Stomach smooth muscle (tissue), 2 donors: ENCODE results near the gene TULP4.

Experiments used
- H3K27ac ChIP-seq: one replicate; pipeline ENCODE4 v1.7.0; 2013; ENCODE audit warnings: mild to moderate bottlenecking, low read length, inconsistent platforms
- H3K27me3 ChIP-seq, 2 donors: one replicate each; pipeline ENCODE4 v1.7.0; 2013; ENCODE audit warnings: low read length in 2 of 2; ENCODE audit not compliant: insufficient read depth in 2 of 2, control insufficient read depth in 1 of 2
- H3K36me3 ChIP-seq, 2 donors: one replicate each; pipeline ENCODE4 v1.7.0; 2013; ENCODE audit warnings: low read length in 2 of 2; ENCODE audit not compliant: control insufficient read depth in 2 of 2, insufficient read depth in 2 of 2
- H3K4me1 ChIP-seq: one replicate; pipeline ENCODE4 v1.7.0; 2013; ENCODE audit warnings: low read length; ENCODE audit not compliant: control insufficient read depth, insufficient read depth
- H3K4me3 ChIP-seq, 2 donors: one replicate each; pipeline ENCODE4 v1.7.0; 2013; ENCODE audit warnings: low read length in 2 of 2
- H3K9ac ChIP-seq, 2 donors: one replicate each; pipeline ENCODE4 v1.7.0; 2013; ENCODE audit warnings: low read length in 2 of 2, mild to moderate bottlenecking in 1 of 2
- H3K9me3 ChIP-seq, 2 donors: one replicate each; pipeline ENCODE4 v1.7.0; 2013; ENCODE audit warnings: low read length in 2 of 2; ENCODE audit not compliant: control insufficient read depth in 2 of 2
- donor health status: healthy.
- donor health status: Pancreatic carcinoma.

Gene TULP4

DNA sequence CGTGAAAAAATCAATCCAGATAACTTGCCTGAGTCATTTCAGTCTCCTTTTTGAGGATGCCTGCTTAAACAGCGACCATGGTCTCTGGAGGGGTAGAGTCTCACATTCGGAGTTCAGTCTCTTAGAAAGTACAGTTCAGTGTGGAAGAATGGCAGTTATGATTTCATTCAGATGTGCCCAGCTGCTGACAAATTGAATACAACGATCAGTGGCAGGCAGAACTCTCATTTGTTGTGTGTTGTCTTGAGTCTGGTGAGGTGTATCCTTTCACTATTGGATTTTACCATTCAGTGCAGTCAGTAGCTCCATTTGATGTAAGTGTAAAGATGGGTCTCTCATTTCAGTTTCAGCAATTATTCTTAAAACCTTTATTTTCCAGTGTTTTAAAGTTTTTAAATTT, 639 bp upstream of the TULP4 start:
- Histone ChIP-seq H3K9ac (no peak overlapping the region), H3K9me3 (peaks cover 0 to 2% of the 10 kb centered on the region in 2 donors), H3K27ac (no peak overlapping the region), H3K4me3 (no peak overlapping the region), H3K27me3 (no peaks in the 10 kb centered on the region), H3K36me3 (peaks cover 0 to 3% of the 10 kb centered on the region in 2 donors), H3K4me1 (no peaks in the 10 kb centered on the region)

GRCh38 chr6:158312672-158313397, 570 bp downstream of the TULP4 start:
- Histone ChIP-seq H3K4me3 (no peak overlapping the region), H3K9me3 (peaks cover 0 to 6% of the 10 kb centered on the region in 2 donors), H3K9ac (no peak overlapping the region), H3K36me3 (peaks cover 0 to 3% of the 10 kb centered on the region in 2 donors), H3K4me1 (no peaks in the 10 kb centered on the region), H3K27ac (no peak overlapping the region), H3K27me3 (no peaks in the 10 kb centered on the region)

DNA sequence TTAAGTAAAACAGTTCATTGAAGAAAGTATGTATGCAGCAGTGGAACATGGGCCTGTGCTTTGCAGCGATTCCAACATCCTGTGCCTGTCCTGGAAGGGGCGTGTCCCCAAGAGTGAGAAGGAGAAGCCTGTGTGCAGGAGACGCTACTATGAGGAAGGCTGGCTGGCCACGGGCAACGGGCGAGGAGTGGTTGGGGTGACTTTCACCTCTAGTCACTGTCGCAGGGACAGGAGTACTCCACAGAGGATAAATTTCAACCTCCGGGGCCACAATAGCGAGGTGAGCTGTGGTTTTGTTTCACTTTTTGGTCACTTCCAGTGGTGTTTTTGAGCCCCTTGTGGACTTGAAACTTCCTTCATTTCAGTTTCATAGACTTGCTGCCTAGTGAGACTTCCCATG, 1.7 kb downstream of the TULP4 start:
- no peak overlapping the region for H3K27ac ChIP-seq
- no peaks in the 10 kb centered on the region for H3K27me3 ChIP-seq
- peaks cover 0 to 3% of the 10 kb centered on the region in 2 donors for H3K36me3 ChIP-seq
- no peaks in the 10 kb centered on the region for H3K4me1 ChIP-seq
- H3K4me3 ChIP-seq, result no peak overlapping the region
- peaks cover 0 to 6% of the 10 kb centered on the region in 2 donors for H3K9me3 ChIP-seq
- no peak overlapping the region for H3K9ac ChIP-seq

GRCh38 chr6:158314737-158315136, 2.5 kb downstream of the TULP4 start:
- H3K9me3 ChIP-seq, result peaks cover 0 to 6% of the 10 kb centered on the region in 2 donors
- H3K36me3 ChIP-seq, result peaks cover 0 to 3% of the 10 kb centered on the region in 2 donors
- H3K27me3 ChIP-seq, result no peaks in the 10 kb centered on the region
- no peak overlapping the region for H3K9ac ChIP-seq
- H3K27ac ChIP-seq, result no peak overlapping the region
- H3K4me3 ChIP-seq, result no peak overlapping the region
- H3K4me1 ChIP-seq, result no peaks in the 10 kb centered on the region

GRCh38 chr6:158316022-158316421, 3.8 kb downstream of the TULP4 start:
- peaks cover 0 to 6% of the 10 kb centered on the region in 2 donors for H3K9me3 ChIP-seq
- H3K36me3 ChIP-seq, result peaks cover 0 to 3% of the 10 kb centered on the region in 2 donors
- H3K27me3 ChIP-seq, result no peaks in the 10 kb centered on the region
- H3K4me3 ChIP-seq, result no peak overlapping the region
- H3K27ac ChIP-seq, result no peak overlapping the region
- no peak overlapping the region for H3K9ac ChIP-seq
- H3K4me1 ChIP-seq, result no peaks in the 10 kb centered on the region

DNA sequence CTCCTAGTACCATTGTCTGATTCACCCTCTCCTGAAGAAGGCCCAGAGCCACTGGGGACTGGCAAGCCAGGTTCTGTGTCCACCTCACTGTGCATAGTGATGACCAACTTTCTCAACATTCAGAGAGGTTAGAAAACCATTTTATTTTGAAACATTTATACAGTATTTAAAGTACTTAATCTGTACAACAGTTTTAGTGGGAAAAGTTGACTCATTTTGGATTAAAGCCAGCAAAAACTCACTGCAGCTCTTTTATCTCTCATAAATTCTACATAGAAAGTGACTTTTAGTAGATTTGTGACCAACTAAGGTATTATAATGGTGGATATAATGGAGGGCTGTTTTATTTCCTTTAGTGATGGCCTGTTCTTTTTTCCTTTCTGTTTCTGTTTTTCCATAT, 9.7 kb downstream of the TULP4 start:
- H3K36me3 ChIP-seq, result no peaks in the 10 kb centered on the region
- no peak overlapping the region for H3K27ac ChIP-seq
- peaks cover 0 to under 1% of the 10 kb centered on the region in 2 donors for H3K9me3 ChIP-seq
- H3K27me3 ChIP-seq, result no peaks in the 10 kb centered on the region
- H3K4me1 ChIP-seq, result no peaks in the 10 kb centered on the region
- H3K9ac ChIP-seq, result no peak overlapping the region
- no peak overlapping the region for H3K4me3 ChIP-seq

DNA sequence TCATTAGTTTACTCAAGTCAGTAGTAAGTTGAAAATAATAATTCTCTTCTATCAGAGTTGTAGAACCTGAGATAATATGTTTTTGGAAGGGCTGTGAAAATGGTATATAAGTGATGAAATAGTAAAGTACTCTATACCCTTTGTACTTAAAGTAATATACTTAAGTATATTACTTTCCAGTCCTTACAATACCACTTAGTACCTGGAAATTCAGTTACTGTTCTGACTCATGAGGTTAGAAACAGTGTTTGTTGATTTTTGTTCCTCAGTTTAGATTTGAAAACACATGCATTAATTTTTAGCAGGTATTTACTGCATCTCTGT, 10.1 kb downstream of the TULP4 start:
- H3K27ac ChIP-seq, result no peak overlapping the region
- H3K9ac ChIP-seq, result no peak overlapping the region
- no peaks in the 10 kb centered on the region for H3K36me3 ChIP-seq
- no peaks in the 10 kb centered on the region for H3K27me3 ChIP-seq
- H3K4me1 ChIP-seq, result no peaks in the 10 kb centered on the region
- no peaks in the 10 kb centered on the region for H3K9me3 ChIP-seq
- H3K4me3 ChIP-seq, result no peak overlapping the region

DNA sequence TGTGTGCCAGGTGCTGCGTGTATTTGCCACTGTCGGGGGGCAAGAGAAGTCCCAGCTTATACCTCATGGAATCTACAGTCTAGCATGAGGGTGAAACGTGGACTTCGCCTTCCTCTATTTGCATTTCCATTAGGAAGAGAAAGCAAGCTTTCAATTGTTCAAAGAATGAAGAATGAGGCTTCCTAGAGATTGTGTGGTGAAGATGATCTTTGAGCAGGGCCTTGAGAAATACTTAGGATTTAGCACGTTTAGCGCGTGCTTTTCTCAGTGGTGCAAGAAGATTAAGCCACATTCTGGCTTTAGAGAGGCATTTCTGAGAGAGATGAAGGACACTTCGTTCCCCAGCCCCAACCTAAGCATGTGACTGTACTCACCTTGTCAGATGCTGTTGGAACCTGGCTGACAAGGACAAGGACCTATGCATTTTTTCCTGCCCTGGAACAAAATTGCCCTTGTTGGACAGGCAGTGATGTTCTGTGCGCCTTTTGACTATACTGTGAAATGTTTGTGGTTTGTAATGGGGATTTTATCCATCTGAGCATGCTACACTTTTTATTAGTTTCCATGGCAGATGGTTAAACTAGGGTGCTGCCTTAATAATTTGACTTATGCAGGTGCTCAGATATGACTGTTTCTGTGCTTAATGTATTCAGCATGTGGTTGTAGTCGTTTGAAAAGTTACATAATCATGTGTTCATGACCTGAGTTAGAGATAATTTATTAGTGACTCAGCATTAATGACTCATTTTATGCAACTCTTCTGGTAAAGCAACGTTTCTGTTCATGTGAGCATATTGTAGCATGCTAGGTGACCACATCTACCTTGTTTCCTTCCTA, 10.7 kb downstream of the TULP4 start:
- H3K4me1 ChIP-seq, result no peaks in the 10 kb centered on the region
- H3K27me3 ChIP-seq, result no peaks in the 10 kb centered on the region
- no peak overlapping the region for H3K9ac ChIP-seq
- no peaks in the 10 kb centered on the region for H3K9me3 ChIP-seq
- H3K4me3 ChIP-seq, result no peak overlapping the region
- H3K27ac ChIP-seq, result no peak overlapping the region
- no peaks in the 10 kb centered on the region for H3K36me3 ChIP-seq

DNA sequence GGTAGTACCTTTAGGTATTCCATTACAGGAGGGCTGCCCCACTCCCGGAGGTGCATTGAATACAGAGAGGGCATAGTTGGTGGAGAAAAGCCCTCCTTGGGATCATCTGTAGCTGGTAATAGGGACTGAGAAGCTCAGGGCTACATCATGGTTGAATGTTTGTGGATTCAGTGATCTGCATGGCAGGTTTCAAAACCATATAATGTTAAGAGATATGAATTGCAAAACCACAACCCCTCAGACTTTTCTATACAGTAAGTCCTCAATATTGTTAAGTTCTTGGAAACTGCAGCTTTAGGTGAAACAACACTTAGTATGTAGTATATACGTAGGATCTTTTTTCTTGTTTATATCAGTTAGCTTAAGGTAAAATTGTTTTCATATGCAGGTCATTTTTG, 11.3 kb downstream of the TULP4 start:
- no peaks in the 10 kb centered on the region for H3K4me1 ChIP-seq
- no peaks in the 10 kb centered on the region for H3K36me3 ChIP-seq
- no peaks in the 10 kb centered on the region for H3K27me3 ChIP-seq
- H3K9ac ChIP-seq, result no peak overlapping the region
- no peak overlapping the region for H3K27ac ChIP-seq
- H3K9me3 ChIP-seq, result no peaks in the 10 kb centered on the region
- no peak overlapping the region for H3K4me3 ChIP-seq

DNA sequence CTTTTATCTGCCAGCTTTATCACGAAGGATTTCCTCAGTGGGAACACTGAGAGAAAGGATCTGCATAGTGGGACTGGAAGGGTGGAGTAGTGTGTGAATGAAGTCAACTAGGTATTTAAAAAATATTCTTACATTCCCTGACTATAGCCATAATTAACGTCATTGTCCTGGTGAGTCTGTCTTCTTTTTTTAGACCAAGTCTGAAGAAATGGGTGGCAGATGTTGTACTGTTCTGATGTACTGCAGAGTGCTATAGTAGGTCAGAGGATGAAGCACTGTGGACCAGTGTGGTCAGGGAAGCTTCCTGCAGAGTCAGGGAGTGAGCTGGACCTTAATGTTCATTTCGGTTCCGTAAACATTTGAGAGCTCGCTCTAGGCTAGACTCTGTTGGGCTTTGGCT, 11.9 kb downstream of the TULP4 start:
- H3K36me3 ChIP-seq, result no peaks in the 10 kb centered on the region
- no peak overlapping the region for H3K27ac ChIP-seq
- no peak overlapping the region for H3K4me3 ChIP-seq
- no peaks in the 10 kb centered on the region for H3K27me3 ChIP-seq
- no peak overlapping the region for H3K9ac ChIP-seq
- no peaks in the 10 kb centered on the region for H3K4me1 ChIP-seq
- no peaks in the 10 kb centered on the region for H3K9me3 ChIP-seq

GRCh38 chr6:158327211-158327610, 14.9 kb downstream of the TULP4 start:
- Histone ChIP-seq H3K36me3 (no peaks in the 10 kb centered on the region), H3K4me1 (no peaks in the 10 kb centered on the region), H3K9me3 (no peaks in the 10 kb centered on the region), H3K27me3 (no peaks in the 10 kb centered on the region), H3K27ac (no peak overlapping the region), H3K4me3 (no peak overlapping the region), H3K9ac (no peak overlapping the region)
